Measurements from ENCODE around the gene IL36A.

IL36A gene

GRCh38 chr2:113005030-113005509 is at the start of gene IL36A:
IL36A (plus strand) TSS chr2:113005459; CDS start chr2:113005872, 413 bp downstream.
- no peaks in the 10 kb centered on the region for H3K4me1 Mint-ChIP-seq
- no peak for DNase-seq
- no peak within 1 kb of the TSS for H3K4me3 Mint-ChIP-seq
- peaks cover 18% of the 10 kb centered on the region for H3K9me3 Mint-ChIP-seq
- peaks cover 15% of the 10 kb centered on the region for H3K36me3 Mint-ChIP-seq
- CTCF ChIA-PET, result interaction anchor here (0.6 to 1.1 kb wide), 2 partner anchors 26 to 56 kb away, joined by 3 read pairs; no protein-coding TSS in a partner anchor
- H3K27ac Mint-ChIP-seq, result no peak within 1 kb of the TSS
- peaks cover 2% of the 10 kb centered on the region for H3K27me3 Mint-ChIP-seq

GRCh38 chr2:112957511-112957910 is 47.7 kb upstream of the IL36A start:
- H3K36me3 Mint-ChIP-seq, result no peaks in the 10 kb centered on the region
- H3K27me3 Mint-ChIP-seq, result no peaks in the 10 kb centered on the region
- H3K27ac Mint-ChIP-seq, result no peak overlapping the region
- CTCF ChIA-PET, result interaction anchor here (3.6 kb wide), 1 partner anchor 15 kb away, joined by 24 read pairs; no protein-coding TSS in a partner anchor
- DNase-seq, result no peak
- no peaks in the 10 kb centered on the region for H3K4me1 Mint-ChIP-seq
- H3K9me3 Mint-ChIP-seq, result no peaks in the 10 kb centered on the region
- H3K4me3 Mint-ChIP-seq, result no peak overlapping the region

DNA sequence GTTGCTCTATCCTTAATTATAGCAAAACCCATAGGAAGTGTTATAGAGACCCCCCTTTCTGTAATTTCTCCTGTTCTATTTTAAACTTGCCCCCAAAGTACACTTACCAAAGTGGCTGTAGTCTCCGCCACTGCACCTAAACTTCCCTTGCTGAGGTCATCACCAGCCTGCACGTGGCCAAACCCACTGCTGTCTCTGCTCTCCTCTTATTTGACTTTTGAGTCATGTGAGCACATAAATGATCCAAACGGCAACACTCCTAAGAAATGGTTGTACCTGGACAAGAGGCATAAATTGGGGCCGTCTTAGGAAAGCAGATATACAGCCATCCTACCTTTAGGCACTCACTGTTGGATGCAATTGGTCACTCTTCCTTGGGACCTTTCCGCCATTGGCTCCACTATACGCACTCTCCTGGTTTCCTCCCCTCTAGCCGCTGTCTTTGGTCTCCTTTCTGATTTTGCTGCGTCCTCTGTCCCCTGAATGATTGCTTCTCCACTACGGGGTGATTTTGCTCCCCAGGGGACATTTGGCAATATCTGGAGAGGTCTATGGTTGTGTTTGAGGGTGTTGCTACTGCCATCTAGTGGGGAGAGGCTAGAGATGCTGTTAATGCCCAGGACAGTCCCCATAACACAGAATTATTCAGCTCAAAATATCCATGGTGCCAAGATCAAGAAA is 46.7 kb upstream of the IL36A start:
- H3K27me3 Mint-ChIP-seq, result no peaks in the 10 kb centered on the region
- peak; percentile 58 for DNase-seq
- no peaks in the 10 kb centered on the region for H3K36me3 Mint-ChIP-seq
- no peaks in the 10 kb centered on the region for H3K9me3 Mint-ChIP-seq
- H3K27ac Mint-ChIP-seq, result no peak overlapping the region
- CTCF ChIA-PET, result interaction anchor here (0.6 to 3.6 kb wide), 16 partner anchors 9 to 221 kb away, joined by 3 to 24 read pairs (median 4); partner anchors contain the start of gene IL36G
- no peaks in the 10 kb centered on the region for H3K4me1 Mint-ChIP-seq
- H3K4me3 Mint-ChIP-seq, result no peak overlapping the region

GRCh38 chr2:112959109-112959812 is 46.0 kb upstream of the IL36A start:
- H3K9me3 Mint-ChIP-seq, result no peaks in the 10 kb centered on the region
- H3K4me1 Mint-ChIP-seq, result no peaks in the 10 kb centered on the region
- no peaks in the 10 kb centered on the region for H3K27me3 Mint-ChIP-seq
- CTCF ChIA-PET, result interaction anchor here (0.6 to 3.6 kb wide), 16 partner anchors 10 to 222 kb away, joined by 3 to 24 read pairs (median 4); partner anchors contain the start of gene IL36G
- no peaks in the 10 kb centered on the region for H3K36me3 Mint-ChIP-seq
- no peak overlapping the region for H3K27ac Mint-ChIP-seq
- no peak overlapping the region for H3K4me3 Mint-ChIP-seq
- DNase-seq, result no peak

DNA sequence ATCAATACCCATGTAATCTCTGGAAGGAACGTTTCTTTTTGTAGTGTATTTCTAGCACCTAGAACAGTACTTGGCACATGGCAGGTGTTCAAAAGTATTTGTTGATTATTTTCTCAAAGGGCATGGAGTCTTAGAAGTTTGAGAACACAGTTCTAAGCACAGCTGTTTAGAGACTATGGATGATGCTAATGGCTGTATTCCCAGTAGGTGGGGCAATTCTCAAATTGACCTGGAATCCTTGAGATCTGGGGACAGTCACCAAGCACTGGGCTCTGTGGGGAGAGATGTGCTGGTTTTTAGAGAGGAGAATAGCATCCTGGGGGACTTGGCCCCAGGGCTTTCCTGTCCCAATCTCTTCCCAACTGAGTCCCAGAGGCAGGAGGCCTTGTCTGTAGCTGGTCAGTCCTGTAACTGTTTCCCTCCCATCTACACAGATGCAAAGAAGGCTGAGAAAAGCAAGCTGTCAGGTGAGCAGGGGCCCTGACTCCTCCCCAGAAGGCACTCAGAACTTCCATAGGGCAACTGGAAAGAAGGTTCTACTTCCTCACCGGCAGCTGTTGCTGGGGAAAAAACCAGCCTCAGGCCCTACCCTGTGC is 44.9 kb upstream of the IL36A start:
- H3K4me1 Mint-ChIP-seq, result no peaks in the 10 kb centered on the region
- DNase-seq, result no peak
- CTCF ChIA-PET, result interaction anchor here (0.8 to 3.6 kb wide), 8 partner anchors 9 to 211 kb away, joined by 3 to 24 read pairs (median 4); partner anchors contain the start of gene IL36G
- no peaks in the 10 kb centered on the region for H3K27me3 Mint-ChIP-seq
- no peaks in the 10 kb centered on the region for H3K36me3 Mint-ChIP-seq
- H3K27ac Mint-ChIP-seq, result no peak overlapping the region
- no peaks in the 10 kb centered on the region for H3K9me3 Mint-ChIP-seq
- H3K4me3 Mint-ChIP-seq, result no peak overlapping the region

GRCh38 chr2:112962308-112963175 is 42.7 kb upstream of the IL36A start:
- no peak for DNase-seq
- Mint-ChIP-seq H3K36me3 (no peaks in the 10 kb centered on the region), H3K4me3 (no peak overlapping the region), H3K27me3 (no peaks in the 10 kb centered on the region), H3K27ac (no peak overlapping the region), H3K4me1 (no peaks in the 10 kb centered on the region), H3K9me3 (no peaks in the 10 kb centered on the region)
- CTCF ChIA-PET, result interaction anchor here (0.7 to 1.8 kb wide), 4 partner anchors 13 to 236 kb away, joined by 3 to 7 read pairs (median 4); no protein-coding TSS in a partner anchor

- Mint-ChIP-seq H3K4me1 (peaks cover 7% of the 10 kb centered on the region), H3K27me3 (peaks cover 6% of the 10 kb centered on the region), H3K27ac (no peak overlapping the region), H3K4me3 (no peak overlapping the region), H3K9me3 (peaks cover 4% of the 10 kb centered on the region), H3K36me3 (peaks cover 3% of the 10 kb centered on the region)
- CTCF ChIA-PET, result interaction anchor here (0.6 to 1.2 kb wide), 3 partner anchors 11 to 113 kb away, joined by 3 to 5 read pairs (median 3); no protein-coding TSS in a partner anchor
- no peak for DNase-seq
These were observed 38.2 kb upstream of the IL36A start for GRCh38 chr2:112967023-112967422.

GRCh38 chr2:112972423-112973086 is 32.7 kb upstream of the IL36A start:
- peaks cover 3% of the 10 kb centered on the region for H3K36me3 Mint-ChIP-seq
- no peak overlapping the region for H3K4me3 Mint-ChIP-seq
- no peak for DNase-seq
- H3K4me1 Mint-ChIP-seq, result peaks cover 8% of the 10 kb centered on the region
- peaks cover 4% of the 10 kb centered on the region for H3K9me3 Mint-ChIP-seq
- CTCF ChIA-PET, result no interaction called here
- H3K27me3 Mint-ChIP-seq, result peaks cover 29% of the 10 kb centered on the region
- no peak overlapping the region for H3K27ac Mint-ChIP-seq

GRCh38 chr2:112973156-112973555 is 32.1 kb upstream of the IL36A start:
- Mint-ChIP-seq H3K27me3 (peaks cover 34% of the 10 kb centered on the region), H3K36me3 (peaks cover 3% of the 10 kb centered on the region), H3K27ac (no peak overlapping the region), H3K4me3 (no peak overlapping the region), H3K9me3 (peaks cover 4% of the 10 kb centered on the region), H3K4me1 (peaks cover 11% of the 10 kb centered on the region)
- CTCF ChIA-PET, result no interaction called here
- no peak for DNase-seq

GRCh38 chr2:112977559-112978056 is 27.7 kb upstream of the IL36A start, which contains the start of gene IL36G:
IL36G (plus strand) TSS chr2:112978006; CDS start chr2:112978639, 633 bp downstream.
- DNase-seq, result no peak

GRCh38 chr2:112979731-112980130 is 25.5 kb upstream of the IL36A start:
- CTCF ChIA-PET, result interaction anchor here (0.8 to 1.0 kb wide), 4 partner anchors 25 to 158 kb away, joined by 3 to 4 read pairs (median 3); partner anchors contain the start of gene IL36A
- Mint-ChIP-seq H3K9me3 (no peaks in the 10 kb centered on the region), H3K36me3 (no peaks in the 10 kb centered on the region), H3K4me3 (no peak overlapping the region), H3K27ac (no peak overlapping the region), H3K27me3 (peaks cover 22% of the 10 kb centered on the region), H3K4me1 (peaks cover 17% of the 10 kb centered on the region)
- DNase-seq, result no peak

More at GRCh38 chr2:112977559-112978056, 27.7 kb upstream of the IL36A start, which contains the start of gene IL36G:
- Mint-ChIP-seq H3K4me3 (no peak within 1 kb of the TSS), H3K36me3 (no peaks in the 10 kb centered on the region), H3K27ac (no peak within 1 kb of the TSS), H3K27me3 (peaks cover 27% of the 10 kb centered on the region), H3K4me1 (peaks cover 14% of the 10 kb centered on the region), H3K9me3 (no peaks in the 10 kb centered on the region)
- CTCF ChIA-PET, result interaction anchor here (4.1 kb wide), 1 partner anchor 18 kb away, joined by 16 read pairs; no protein-coding TSS in a partner anchor

- DNase-seq, result no peak
- H3K4me3 Mint-ChIP-seq, result no peak overlapping the region
- H3K4me1 Mint-ChIP-seq, result peaks cover 23% of the 10 kb centered on the region
- H3K36me3 Mint-ChIP-seq, result no peaks in the 10 kb centered on the region
- H3K27me3 Mint-ChIP-seq, result peaks cover 22% of the 10 kb centered on the region
- CTCF ChIA-PET, result interaction anchor here (0.9 kb wide), 1 partner anchor 39 kb away, joined by 3 read pairs; no protein-coding TSS in a partner anchor
- no peak overlapping the region for H3K27ac Mint-ChIP-seq
- no peaks in the 10 kb centered on the region for H3K9me3 Mint-ChIP-seq
These were observed 24.7 kb upstream of the IL36A start for GRCh38 chr2:112980537-112980936.

All from activated naive CD4-positive, alpha-beta T cell treated with anti-CD3 and anti-CD28 coated beads, Interleukin-2, amount 10 ng/mL, durations not matched to agents 7 days and 5 days (primary cell).